Measurements from ENCODE around the gene KDM4B.
A peak's percentile ranks its signal among the peaks of the same experiment; 100 is the strongest.

KDM4B gene

DNA sequence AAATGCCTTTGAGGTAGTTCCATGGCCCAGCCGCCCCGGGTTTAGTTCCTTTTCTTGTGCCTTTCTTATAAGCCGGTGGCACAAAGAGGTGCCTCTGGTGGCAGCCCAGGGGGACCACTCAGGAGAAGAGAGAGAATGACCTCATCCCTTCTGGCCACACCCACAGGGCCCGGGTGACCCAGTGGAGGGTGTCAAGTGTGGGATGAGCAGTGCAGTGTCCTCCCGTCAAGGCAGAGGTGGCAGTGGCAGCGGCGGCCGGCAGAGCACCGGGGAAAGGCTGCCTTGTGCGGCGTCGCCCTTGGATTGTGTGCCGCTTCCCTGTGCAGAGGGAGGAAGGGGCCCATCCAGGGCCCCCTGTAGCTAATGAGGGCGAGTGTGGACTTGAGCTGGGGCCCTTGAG, 47.9 kb downstream of the KDM4B start:
- no peak for DNase-seq

DNA sequence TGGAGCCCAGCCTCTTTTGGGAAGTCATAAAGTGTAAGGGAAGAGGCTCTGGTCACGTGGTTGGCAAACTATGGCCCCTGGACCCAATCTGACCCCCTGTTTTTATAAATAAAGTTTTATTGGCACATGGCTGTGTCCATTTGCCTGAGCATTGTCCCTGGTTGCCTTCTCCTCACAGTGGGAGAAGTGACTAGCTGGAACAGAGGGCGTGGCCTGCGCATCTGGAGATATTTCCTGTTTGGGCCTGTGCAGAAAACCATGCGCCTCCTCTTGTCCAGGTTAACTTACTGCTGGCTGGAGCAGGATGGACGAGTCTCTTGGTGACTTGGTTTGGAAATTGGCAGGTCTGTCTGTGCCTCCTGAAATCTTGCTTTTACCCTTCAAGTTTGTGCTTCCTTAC, 48.3 kb downstream of the KDM4B start:
- no peak for DNase-seq

DNA sequence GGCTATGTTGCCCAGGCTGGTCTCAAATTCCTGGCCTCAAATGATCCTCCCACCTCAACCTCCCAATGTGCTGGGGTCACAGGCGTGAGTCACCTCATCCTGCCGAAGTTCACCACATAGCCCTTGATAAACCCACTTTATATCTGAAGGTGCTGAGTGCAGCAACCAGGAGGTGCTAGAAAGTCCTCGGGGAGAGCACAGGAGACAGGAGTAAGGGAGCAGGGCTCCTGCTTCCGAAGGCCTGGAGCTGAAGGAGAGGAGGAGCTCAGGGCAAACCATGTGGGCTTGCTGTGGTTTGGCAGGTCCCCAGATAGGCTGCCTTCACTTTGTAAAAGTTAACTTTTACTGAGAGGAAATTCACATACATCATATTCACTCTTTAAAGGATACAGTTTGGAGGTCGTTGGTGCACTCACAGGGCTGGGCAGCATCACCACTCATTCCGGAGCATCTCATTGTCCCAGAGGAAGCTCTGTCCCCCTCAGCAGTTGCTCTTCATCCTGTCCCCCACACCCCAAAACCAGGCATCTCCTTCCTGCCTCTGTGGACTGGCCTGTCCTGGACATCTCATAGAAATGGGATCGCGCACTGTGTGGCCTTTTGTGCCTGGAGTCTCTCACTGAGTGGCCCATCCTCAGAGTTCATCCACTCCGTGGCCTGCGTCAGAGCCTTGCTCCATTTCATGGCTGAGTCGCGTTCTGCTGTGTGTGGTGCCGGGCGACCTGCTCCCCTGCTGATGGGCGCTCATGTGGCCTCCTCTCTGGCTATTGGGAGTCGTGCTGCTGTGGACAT, 49.5 kb downstream of the KDM4B start:
- peak; percentile 41 for DNase-seq

DNA sequence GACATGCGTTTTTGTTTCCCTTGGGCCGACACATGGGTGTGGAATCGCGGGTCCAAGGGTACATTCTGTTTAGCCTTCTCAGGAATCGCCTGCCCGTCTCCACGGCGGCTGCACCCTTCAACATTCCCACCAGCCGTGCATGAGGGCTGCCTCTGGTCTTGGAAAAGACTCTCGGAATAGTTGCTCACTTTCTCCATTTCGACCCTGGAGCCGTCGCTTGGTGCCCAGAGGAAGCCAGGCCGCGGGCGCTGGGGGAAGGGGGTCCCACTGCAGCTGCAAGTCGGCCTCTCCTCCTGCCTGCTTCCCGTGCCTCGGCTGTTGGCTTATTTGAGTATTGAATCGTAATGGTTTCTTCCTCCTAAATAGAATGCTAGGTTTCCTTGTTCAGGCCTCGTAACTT, 51.5 kb downstream of the KDM4B start:
- DNase-seq: no peak

DNA sequence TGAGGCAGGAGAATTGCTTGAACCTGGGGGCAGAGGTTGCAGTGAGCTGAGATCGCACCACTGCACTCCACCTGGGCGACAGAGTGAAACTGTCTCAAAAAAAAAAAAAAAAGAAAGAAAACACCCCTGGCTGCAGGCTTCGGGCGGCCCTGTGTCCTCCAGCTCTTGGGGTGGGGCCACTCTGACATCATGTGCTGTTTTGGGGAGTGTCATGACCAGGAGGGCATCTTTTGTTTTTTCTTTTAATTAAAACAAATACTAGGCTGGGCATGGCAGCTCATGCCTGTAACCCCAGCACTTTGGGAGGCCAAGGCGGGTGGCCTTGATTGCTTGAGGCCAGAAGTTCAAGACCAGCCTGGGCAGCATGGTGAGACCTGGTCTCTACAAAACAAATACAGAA, 52.1 kb downstream of the KDM4B start:
- no peak for DNase-seq

DNA sequence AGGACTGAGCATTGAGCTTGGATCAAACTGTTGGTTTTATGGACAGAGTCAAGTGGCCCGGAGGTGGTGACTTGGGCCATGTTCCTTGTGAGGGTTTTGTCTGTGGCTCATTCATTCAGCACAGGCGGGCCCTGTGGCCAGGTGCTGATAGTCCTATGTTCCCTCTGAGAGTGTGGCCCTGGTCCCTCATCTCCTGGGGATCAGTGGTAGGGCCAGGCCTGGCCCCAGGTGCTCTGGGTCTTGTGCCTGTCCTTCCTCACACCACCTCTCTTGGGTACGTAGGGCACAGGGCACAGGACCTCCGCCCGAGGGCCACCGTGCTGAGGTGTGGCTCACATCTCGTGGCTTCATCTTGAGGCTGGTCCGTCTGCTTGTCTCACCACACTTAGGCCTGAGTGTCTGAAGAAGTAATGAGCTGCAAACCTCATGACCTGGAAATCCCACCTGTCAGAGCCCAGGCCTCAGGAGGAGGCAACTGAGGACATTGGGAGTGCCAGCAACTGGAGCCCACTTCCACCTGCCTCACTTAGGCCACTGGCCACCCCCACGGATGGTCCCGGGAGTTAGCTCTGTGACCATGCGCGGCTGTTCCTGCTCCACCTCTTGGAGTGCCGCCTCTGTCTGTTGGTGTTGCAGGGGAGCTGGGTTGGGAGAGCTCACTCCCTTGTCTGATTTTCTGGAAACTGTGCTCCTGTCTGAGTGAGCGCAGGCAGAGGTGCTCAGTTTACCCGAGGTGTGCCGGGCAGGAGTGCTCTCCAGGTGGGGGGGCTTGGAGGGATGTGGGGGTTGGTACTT, 53.4 kb downstream of the KDM4B start:
- peak; percentile 12 for DNase-seq

DNA sequence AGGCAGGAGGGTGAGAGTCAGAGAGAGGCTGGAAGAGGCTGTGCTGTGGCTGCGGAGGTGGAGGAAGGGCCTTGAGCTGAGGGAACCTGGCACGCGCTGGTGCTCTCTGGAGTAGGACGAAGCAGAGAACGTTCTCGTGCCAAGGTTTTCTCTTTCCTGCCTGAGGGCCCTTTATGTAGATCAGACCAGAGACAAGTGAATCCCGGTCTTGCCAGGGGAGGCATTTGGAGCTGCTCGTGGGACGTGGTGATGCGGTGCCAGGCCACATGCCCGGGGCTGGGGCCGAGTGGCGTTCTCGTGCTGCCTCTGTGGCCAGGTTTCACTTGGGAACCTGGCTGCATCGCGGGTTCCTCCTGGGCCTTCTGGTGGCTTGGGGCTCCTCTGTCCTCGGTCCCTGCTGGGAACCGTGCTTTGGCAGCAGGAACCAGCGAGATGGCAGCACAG, 54.2 kb downstream of the KDM4B start:
- no peak for DNase-seq

DNA sequence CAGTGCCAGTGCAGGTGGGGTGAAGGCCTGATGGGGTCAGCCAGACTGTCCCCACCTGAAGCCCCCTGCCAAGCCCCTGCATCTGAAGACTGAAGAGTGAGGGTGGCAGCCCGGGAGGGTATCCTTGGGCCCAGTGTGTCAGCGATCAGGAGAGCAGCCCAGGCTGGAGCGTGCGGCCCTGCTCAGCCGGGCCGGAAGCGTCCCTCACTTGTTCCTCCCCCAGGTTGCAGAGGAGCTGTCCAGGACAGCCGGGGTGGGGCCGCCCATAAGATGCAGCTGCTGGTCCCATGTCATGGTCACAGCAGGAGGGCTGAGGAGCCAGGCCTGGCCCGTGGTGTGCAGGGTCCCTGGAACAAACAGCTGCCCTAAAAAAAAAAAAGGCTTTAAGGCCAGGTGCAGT, 55.4 kb downstream of the KDM4B start:
- DNase-seq: no peak

DNA sequence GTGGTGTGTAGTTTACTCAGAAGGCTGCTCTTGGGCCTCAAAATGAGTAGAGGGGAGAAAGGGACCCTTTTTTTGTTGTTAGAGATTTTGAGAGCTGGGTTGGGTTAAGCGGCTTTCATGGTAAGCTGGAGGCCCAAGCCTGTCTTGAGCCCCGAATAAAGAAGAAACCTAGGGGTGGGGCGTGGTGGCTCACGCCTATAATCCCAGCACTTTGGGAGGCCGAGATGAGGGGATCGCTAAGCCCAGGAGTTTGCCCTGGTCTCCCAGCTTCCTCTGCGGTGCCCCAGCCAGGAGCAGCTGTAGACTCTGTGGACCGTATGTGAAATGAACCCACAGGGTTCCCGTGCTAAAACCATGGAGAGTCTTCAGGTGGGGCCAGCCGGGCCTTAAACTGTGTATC, 56.1 kb downstream of the KDM4B start:
- DNase-seq: no peak

DNA sequence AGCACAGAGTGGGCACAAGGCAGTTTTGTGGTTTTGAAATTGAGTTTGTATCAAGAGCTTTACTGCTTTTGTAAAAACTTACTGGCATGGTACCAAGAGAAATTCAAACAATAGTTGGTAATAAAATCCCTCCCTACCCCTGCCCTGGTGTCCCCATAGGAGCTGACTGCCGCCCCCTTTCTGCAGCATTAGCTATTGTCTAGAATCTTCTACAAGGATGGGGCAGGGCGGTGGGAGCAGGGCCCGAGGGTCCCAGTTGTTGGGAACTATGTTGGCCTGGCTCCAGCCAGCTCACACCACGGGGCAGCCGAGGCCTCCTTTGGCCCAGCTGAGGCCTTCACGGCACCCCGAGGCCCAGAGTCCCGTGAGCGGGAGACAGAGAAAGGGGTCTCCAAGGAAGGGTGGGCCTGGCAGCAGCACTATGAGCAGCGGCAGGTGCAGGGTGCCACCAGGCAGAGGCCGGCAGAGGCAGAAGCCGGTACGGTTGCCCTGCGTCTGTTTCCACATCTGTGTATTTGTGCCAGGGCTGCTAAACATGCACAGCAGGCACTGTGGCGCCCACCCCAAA, 57.9 kb downstream of the KDM4B start:
- DNase-seq: no peak

DNA sequence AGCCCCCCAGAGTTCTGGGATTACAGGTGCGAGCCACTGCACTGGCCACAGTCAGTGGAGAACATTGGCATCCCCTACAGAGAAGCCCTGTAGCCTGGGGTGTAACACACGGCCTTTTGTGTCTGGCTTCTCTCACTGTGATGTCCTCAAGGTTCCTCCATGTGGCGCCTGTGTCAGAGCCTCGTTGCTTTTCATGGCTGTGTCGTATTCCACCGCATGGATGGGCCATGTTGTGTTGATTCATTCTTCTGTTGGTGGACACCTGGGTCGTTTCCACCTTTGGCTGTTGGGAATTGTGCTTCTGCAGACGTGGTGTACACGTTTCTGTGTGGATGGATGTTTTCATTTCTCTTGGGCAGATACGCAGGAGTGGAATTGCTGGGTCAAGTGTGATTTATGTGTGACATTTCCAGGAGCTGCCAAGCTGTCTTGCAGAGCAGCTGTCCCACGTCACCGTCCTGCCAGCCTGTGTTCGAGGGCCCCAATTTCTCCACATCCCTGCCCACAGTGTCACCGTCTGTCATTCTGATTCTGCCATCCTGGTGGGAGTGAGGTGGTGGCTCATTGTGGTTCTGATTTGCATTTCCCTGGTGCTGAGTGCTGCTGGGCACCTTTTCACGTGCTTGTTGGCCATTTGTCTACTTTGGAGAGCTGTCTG, 59.4 kb downstream of the KDM4B start:
- no peak for DNase-seq

DNA sequence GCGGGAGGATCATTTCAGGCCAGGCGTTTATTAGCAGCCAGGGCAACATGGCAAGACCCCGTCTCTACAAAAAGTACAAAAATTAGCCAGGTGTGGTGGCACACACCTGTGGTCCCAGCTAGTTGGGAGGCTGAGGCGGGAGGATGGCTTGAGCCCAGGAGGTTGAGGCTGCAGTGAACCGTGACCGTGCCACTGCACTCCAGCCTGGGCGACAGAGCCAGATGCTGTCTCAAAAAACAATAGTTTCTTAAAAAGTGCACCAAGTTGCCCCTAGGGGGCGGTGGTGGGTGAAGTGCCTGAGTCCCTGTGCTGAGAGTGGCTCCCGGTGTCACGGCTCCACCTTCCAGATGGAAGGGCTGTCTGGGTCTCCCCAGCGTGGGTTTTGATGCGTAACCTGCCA, 60.7 kb downstream of the KDM4B start:
- DNase-seq: peak; percentile 88

DNA sequence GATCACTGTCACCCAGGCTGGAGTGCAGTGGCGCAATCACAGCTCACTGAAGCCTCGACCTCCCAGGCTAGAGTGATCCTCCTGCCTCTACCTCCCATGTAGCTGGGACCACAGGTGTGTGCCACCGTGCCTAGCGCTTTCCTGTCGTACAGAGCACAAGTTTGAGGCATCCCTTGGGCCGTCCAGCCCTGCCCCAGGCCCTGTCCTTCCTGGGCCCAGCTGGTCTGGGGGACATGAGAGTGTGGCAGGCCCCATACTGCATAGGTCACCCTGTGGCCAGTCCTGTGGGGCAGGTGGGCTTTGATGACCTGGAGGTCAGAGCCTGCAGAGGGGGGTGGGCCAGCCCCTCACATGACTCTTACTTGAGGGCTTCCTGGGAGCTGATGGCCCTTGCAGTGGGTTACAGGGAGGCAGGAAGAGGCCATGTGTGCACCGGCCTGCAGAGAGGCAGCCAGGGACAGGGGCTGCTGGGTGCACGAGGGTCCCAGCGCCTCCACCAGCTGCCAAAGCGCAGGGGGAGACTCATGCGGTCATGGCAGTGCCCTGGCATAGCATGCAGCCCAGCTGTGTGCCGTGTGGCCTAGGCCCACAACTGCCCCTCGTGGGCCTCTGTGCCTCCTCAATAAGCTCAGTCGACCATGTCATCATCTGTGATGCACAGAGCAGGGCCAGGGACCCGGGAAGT, 61.4 kb downstream of the KDM4B start:
- no peak for DNase-seq

DNA sequence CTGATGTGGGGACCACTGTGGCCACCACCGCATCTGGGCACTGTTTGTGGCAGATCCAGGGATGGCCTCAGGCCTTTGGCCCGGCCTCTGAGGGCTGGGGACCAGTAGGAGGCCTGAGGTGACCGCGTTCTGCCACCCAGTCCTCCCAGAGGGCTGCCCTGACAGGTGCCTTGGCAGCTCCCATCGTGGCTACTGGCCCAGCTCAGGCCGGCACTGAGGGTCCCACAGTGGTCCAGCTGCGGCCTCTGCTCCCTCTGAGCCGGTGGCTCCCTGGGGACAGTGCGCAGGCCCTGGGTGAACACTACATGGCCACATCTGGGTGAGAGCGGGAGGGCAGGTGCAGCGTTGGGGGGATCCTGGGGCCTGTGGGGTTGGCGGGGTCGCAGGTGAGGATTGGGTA, 61.9 kb downstream of the KDM4B start:
- DNase-seq: no peak

DNA sequence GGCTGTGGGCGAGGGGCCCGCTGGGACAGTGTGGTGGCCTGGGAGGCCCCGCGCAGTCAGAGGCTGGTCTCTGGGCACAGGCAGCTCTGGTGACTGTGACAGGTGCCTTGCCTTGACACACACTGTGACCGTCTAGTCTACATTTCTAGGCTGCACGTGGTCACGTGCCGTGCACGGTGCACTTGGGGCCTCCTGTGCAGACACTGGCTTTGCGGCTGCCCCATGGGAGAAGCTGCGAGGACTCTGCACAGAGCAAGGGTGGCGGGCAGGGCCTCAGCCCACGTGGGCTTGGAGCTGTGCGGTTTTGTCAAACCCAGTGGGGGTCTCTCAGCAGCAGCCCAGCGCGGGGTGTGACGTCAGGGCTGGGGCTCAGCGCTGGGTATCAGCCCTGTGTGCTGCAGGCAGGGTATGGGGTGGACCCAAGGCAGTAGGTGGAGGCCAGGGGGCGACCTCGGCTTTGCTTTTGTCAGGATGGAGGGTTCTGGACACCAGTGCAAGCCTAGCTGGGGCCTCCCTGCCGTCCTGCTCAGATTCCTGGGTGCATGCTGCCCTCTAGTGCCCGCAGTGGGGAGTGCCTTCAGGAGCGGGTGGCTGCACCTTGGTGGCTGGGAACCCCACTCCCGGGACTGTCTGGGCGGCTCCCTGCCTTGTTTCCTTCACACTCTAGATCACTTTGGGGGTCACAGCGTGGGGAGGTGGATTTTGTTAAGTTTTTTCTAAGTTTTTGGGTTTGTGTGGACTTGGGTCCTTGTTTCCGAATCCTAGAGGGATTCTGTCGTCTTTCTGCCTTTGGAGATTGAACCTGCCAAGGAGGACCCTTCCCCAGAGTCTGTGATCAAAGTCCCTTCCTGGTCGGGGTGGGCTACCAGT, 62.6 kb downstream of the KDM4B start:
- peak; percentile 86 for DNase-seq

DNA sequence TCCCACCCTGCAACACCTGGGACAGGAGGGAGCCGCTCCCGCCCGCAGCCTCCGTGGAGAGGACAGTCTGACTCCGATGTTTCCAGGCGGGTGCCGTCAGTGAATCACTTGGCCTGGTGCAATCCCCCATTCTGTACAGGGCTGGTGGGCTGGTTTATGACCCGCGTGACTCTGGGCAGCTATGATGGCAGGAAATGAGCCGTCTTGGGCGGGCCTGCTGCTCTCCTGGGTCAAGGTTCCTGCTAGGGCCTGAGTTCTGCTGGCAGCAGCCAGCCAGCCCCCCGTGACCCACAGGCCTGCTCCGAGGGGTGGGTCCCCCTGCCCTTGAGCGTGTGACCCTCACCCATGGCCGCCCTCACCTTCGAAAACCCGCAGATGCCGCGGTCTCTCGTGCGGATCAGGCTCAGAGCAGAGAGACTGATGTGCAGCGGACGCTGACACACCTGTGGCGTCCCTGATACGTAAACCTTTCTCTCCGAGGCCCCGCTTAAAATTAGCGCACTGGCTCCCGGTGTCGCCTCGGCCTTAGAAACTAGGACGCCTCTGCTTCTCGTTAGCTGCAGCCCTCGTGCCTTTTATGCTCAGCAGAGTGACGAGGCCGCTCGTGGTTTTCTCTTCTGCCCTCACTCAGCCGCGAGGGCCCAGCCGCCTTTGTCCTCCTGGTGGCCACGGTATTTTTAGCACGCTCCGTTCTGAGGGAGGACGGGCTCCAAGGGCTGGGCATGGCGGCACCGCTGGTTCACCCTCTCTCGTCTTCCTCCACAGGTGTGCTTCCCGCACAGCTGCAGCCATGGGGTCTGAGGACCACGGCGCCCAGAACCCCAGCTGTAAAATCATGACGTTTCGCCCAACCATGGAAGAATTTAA, 63.4 kb downstream of the KDM4B start:
- peak; percentile 17 for DNase-seq

DNA sequence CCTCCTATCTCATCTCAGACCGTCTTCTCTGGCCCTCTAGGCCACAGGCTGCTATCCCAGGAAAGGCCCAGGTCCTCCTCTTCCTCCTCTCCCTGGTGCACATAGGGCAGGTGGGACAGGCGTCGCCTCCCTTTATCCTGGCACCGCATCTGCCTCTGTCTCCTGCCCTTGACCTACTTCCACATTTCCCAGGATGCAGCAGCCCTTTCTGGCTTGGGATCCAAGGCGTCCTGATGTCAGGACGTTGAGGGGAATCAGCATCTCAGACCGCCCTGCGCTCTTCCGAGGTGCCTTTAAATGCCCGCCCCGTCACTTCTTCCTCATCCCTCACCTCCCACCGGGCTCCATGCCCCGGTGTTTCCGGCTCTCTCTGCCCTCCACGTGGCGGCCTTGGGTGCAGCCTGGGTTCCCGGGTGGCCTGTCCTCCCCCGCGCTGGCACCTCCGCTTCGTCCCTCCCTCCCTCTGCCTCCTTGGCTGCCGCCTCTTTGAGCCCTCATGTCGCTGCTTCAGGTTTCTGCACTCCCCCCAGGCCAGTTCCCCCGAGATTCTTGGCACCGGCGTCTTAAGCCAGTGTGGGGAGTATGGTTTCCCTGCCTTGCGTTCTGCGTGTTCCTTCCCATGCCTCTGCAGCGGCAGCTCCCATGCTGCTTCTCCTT, 66.3 kb downstream of the KDM4B start:
- no peak for DNase-seq

DNA sequence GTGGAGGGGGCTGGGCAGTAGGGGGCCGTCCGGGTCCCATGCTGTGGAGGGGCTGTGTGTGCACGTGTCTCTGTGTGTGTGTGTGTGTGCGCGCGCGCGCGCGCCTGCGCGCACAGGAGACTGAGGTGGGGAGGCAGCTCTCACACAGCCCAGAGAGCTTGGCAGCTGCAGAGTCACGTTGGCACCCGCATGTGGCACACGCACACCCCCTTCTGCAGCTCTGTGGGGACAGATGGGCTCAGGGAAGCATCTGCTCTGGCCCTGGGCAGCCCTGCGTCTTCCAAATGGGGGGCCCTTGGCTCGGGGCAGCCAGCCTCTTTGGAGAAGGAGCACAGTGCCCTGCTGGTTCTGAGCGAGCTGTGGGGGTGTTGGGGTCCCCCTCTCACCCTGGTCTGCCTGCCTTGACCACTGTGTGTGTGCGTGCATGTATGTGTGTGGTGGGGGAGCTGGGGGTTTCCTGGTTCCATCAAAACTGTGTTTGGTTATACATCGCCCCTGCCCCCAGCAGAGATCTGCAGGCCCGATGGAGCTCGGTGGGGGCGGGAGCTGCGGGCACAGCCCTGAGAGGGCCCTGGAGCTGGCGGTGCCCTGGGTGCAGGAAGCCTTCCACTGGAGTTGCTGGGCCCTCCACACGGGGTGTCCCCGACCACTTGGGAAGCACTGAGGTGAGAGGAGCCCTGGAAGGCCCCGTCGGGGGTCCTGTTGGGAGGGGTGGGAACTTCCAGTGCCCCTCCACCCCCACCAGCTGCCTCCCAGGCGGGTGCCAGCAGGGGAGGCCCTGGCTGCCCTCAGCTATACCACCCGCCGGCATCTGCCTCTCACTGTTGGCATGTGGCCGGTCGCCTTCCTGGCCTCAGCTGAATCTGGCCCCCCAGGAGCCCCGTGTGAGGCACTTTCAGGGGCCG, 67.1 kb downstream of the KDM4B start:
- DNase-seq: no peak
